Sigmoid colon (tissue), 4 donors: Measurements from ENCODE around the gene BPIFB4.

Experiments
- CTCF ChIP-seq, 4 experiments: fragments of 450-650 bp in 3 of 4; fragments of 200-600 bp in 1 of 4; IDR thresholded peaks; one replicate each; pipeline ENCODE4 v1.5.1; 2016 to 2019; ENCODE audit warnings: antibody characterized with exemption in 4 of 4, mild to moderate bottlenecking in 3 of 4, moderate library complexity in 2 of 4
- EP300 ChIP-seq, 4 donors: sonication (generic); formaldehyde crosslinking; IDR thresholded peaks; one replicate each; pipeline ENCODE4 v1.6.1; 2017; ENCODE audit warnings: antibody characterized with exemption in 4 of 4
- POLR2A ChIP-seq, 2 donors: fragments of 450-650 bp; IDR thresholded peaks; one replicate each; pipeline ENCODE4 v1.6.1; 2016; ENCODE audit warnings: antibody characterized with exemption in 2 of 2, mild to moderate bottlenecking in 2 of 2, moderate library complexity in 2 of 2
- POLR2AphosphoS5 ChIP-seq, 4 donors: sonication (generic); formaldehyde crosslinking; IDR thresholded peaks; one replicate each; pipeline ENCODE4 v1.6.1; 2017; ENCODE audit warnings: antibody characterized with exemption in 4 of 4

- TF ChIP-seq CTCF (IDR thresholded peaks at IDR 0.05) (no peak), POLR2AphosphoS5 (IDR thresholded peaks at IDR 0.05) (no peak), POLR2A (IDR thresholded peaks at IDR 0.05) (no peak), EP300 (IDR thresholded peaks at IDR 0.05) (no peak)
Measured at GRCh38 chr20:33119725-33120720, 40.6 kb downstream of the BPIFB4 start.
